ENCODE results near the gene ACOT13.
"Not testable (repeated sequence)": the region's sequence is repeated elsewhere in the genome, so short reads cannot be mapped to it uniquely, and the experiment has no call there.

ACOT13 gene

GRCh38 chr6:24743944-24744335, 77.1 kb downstream of the ACOT13 start:
- no peak for DNase-seq
- in situ Hi-C loops (cut with HindIII; ENCODE audit: low pct_ligation_motif_present, low pct_unique_long_range_greater_than_20kb, low sequenced_read_pairs), result no loop called here

GRCh38 chr6:24744911-24745310, 78.0 kb downstream of the ACOT13 start:
- DNase-seq, result no peak
- in situ Hi-C loops (cut with HindIII; ENCODE audit: low pct_ligation_motif_present, low pct_unique_long_range_greater_than_20kb, low sequenced_read_pairs), result no loop called here

- in situ Hi-C loops (cut with HindIII; ENCODE audit: low pct_ligation_motif_present, low pct_unique_long_range_greater_than_20kb, low sequenced_read_pairs), result no loop called here
- no peak for DNase-seq
Measured at GRCh38 chr6:24749297-24749696, 82.4 kb downstream of the ACOT13 start.

GRCh38 chr6:24750878-24751277, 84.0 kb downstream of the ACOT13 start:
- DNase-seq; in situ Hi-C loops (cut with HindIII; ENCODE audit: low pct_ligation_motif_present, low pct_unique_long_range_greater_than_20kb, low sequenced_read_pairs): not testable (repeated sequence)

GRCh38 chr6:24752503-24752902, 85.6 kb downstream of the ACOT13 start:
- in situ Hi-C loops (cut with HindIII; ENCODE audit: low pct_ligation_motif_present, low pct_unique_long_range_greater_than_20kb, low sequenced_read_pairs), result no loop called here

GRCh38 chr6:24752917-24753492, 86.1 kb downstream of the ACOT13 start:
- in situ Hi-C loops (cut with HindIII; ENCODE audit: low pct_ligation_motif_present, low pct_unique_long_range_greater_than_20kb, low sequenced_read_pairs), result no loop called here
- DNase-seq, result no peak

More at GRCh38 chr6:24752503-24752902, 85.6 kb downstream of the ACOT13 start:
- DNase-seq, result no peak

GRCh38 chr6:24753545-24753944, 86.7 kb downstream of the ACOT13 start:
- in situ Hi-C loops (cut with HindIII; ENCODE audit: low pct_ligation_motif_present, low pct_unique_long_range_greater_than_20kb, low sequenced_read_pairs), result no loop called here
- no peak for DNase-seq

GRCh38 chr6:24754378-24754777, 87.5 kb downstream of the ACOT13 start:
- DNase-seq; in situ Hi-C loops (cut with HindIII; ENCODE audit: low pct_ligation_motif_present, low pct_unique_long_range_greater_than_20kb, low sequenced_read_pairs): not testable (repeated sequence)

Measured in ACHN (cell line).